GM19043 (cell line): ENCODE results near the gene RANBP3.

Experiments
- ATAC-seq: cut with Tn5 transposase; IDR thresholded peaks from one replicate; pipeline ENCODE4 v1.9.1; 2021; ENCODE audit warnings: low read depth; ENCODE audit not compliant: unreplicated experiment

RANBP3 gene

GRCh38 chr19:5954293-5954692 lies 23.6 kb downstream of the RANBP3 start:
- ATAC-seq, result no peak

- ATAC-seq, result no peak
These were observed 24.2 kb downstream of the RANBP3 start for GRCh38 chr19:5953680-5954213.

DNA sequence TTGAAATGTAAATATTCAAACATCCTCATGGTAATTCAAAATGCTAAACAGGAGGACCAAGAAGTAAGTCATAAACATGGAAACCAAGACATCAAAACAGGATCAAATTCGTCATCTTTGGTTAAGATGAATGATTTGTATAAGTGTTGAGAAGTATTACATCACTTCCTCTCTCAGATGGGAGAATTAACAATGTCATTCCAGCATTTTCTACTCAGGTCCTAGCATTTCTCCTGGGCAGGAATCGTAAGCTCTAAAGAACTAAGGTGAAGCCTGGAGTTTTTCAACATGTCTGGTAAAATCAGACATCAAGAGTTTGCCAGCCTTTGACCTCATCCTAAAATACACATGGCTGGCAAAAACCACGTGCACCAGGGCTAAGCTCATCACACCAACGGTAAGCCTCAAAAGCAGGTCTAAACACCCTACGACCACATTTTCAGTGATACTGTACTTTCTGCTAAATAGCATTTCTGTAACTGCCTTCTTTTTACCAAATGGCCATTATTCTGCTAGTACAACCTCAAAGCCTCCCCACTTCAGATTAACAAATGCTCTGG lies 24.8 kb downstream of the RANBP3 start:
- ATAC-seq, result no peak

DNA sequence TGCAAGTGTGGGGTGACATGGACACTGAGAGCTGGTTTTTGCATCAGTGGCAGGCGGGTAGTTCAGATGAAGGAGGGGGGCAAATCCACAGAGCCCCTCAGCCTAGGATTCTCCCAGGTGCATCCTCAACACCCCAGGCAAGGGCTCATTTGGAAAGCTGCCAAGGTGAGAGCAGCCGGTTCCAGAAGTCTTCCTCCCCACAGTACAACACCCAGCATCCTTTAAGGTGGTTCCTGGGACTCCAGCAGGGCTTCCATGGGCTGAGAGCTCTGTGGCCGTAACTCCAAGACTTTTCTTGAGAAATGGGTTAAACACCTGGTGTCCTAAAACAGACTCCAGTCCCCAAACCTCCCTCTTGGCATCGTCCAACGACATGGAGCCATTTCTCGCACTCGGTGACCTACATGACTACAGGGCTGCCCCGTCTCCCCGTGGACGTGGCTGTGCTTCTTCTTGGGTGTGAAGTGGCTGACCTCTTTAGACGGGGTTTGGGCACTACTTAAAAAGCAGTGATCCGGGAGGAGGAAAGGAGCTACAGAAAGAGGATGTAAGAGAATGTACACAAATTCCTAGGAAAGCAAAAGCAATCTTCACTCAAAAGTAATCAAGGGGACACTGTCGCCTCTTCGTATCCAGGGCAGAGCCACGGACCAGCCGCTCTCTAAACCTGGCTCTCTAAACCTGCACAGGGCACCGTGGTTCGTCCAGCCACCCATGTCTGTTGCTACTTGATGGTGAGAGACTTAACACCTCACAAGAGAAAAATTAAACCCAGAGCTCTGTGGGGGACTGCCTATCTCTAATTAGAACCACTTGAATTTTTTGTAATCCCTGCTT lies 25.5 kb downstream of the RANBP3 start:
- no peak for ATAC-seq

DNA sequence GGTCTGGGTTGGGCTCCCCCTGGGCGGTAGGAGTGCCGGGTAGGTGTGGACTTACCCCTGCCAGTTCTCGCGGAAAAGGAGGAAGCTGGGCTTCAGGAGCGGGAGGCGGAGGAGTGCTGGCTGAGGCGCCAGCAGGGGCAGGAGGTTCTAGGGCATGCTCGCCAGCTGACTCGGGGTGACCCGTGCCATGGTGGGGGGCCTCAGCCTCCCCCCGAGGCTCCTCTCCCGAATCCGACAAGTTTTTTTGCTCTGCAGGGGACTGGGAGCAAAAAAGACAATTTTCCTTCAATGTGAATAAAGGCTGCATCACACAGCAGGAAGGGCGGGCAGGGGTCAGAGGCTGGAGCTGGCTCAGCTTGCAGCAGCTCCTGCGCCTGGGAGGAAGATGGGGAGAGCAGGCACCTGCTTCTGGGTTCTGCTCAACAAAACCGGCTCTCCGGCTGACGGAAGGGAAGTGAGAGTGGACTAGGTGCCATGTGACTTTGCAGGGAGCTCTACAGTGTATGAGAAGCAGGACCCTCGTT lies 26.5 kb downstream of the RANBP3 start:
- ATAC-seq, result no peak

DNA sequence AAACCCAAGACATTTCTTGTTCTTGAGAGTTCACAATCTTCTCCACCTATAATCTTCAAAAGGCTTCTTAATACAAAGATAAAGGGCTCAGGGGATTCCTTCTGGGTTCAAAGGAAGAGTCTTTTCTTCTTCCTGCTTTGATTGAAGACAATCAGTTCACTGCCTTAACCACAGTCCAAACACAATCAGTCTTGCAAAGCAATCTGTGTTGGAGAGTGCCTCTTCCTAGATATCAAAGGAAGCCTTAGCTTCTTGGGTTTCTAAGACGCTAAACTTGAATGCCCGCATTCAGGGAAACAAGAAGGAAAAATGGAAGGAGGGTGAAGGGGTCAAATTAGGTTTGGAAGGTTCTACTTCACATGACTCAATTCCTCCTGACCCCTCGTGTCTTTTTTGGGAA lies 27.2 kb downstream of the RANBP3 start:
- no peak for ATAC-seq

DNA sequence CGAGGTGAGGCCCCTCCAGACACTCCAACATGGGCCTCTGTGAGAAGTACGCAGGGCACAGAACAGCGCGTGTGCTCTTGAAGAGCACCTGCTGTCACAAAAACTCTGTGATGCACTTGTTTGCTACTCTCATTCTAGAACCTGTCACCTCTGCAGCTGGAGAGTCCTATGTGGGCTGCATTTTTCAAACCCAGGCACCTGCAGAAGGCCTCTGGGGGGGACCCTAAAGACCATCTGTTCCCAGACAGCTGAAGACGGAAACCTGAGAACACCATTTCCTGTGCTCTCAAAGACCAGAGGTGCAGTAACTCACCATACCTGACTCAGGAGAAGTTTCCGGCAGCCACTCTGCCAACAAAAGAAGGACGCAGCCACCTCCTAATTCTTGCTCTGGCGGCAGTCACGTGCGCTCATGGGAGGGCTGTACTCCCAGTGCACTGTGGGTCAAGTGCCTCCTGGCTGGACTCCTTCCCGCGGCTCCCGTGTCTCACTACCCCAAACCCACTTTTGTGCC lies 28.1 kb downstream of the RANBP3 start:
- no peak for ATAC-seq

- ATAC-seq, result no peak
These were observed 29.0 kb downstream of the RANBP3 start for GRCh38 chr19:5948752-5949564.

- ATAC-seq, result no peak
These were observed 30.5 kb downstream of the RANBP3 start for GRCh38 chr19:5947435-5947834.

GRCh38 chr19:5943623-5944022 lies 34.3 kb downstream of the RANBP3 start:
- ATAC-seq, result no peak

DNA sequence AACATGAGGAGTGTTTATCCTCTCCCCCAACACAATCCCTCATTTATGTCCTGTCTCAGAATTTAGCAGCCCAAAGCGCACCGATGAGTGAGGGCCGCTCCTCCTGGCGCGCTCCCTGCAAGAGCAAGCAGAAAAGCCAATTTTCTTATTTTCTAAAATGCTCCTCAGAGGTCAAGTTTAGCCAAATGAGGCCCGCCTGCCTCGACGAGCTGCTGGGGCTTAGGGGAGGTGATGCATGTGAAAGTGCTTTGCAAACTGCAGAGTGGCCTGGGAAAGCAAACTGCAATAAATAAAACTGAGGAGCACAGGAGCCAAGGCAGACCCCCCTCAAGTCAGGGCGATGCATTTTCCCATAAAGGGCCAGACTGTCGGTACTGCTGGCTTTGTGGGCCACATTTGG lies 34.9 kb downstream of the RANBP3 start:
- ATAC-seq, result no peak

- ATAC-seq, result no peak
These were observed 36.3 kb downstream of the RANBP3 start for GRCh38 chr19:5941673-5942072.

GRCh38 chr19:5940260-5941208 lies 37.4 kb downstream of the RANBP3 start:
- ATAC-seq, result no peak

DNA sequence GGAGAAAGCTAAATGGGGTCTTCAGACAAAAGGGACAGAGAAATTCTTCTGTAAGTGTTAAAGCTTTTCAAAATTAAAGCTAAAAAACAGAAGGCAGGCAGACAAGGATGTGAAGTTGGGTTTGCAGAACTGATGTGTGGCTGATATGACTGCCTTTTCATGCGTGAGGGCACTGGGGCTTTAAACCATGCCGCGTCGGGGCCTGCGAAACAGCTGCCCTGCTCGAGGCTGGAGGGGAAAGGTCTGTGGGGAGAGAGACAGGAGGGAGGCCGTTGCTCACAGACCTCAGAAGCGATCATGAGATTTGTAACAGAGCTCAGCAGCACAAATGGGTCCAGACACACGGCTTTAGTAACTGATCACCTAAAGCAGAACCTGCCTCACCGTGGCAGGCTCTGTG lies 40.4 kb downstream of the RANBP3 start:
- no peak for ATAC-seq

DNA sequence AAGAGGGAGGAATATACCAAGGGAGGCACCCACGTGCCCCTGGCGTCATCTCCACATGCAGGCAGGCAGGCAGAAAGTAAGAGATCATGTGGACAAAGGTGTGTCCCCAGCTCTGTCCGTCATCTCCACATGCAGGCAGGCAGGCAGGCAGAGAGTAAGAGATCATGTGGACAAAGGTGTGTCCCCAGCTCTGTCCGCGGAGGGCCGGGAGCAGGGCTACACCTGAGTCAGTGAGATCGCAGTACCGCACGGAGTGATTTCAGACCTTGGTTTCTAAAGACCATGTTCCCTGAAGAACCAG lies 41.7 kb downstream of the RANBP3 start:
- ATAC-seq, result no peak

DNA sequence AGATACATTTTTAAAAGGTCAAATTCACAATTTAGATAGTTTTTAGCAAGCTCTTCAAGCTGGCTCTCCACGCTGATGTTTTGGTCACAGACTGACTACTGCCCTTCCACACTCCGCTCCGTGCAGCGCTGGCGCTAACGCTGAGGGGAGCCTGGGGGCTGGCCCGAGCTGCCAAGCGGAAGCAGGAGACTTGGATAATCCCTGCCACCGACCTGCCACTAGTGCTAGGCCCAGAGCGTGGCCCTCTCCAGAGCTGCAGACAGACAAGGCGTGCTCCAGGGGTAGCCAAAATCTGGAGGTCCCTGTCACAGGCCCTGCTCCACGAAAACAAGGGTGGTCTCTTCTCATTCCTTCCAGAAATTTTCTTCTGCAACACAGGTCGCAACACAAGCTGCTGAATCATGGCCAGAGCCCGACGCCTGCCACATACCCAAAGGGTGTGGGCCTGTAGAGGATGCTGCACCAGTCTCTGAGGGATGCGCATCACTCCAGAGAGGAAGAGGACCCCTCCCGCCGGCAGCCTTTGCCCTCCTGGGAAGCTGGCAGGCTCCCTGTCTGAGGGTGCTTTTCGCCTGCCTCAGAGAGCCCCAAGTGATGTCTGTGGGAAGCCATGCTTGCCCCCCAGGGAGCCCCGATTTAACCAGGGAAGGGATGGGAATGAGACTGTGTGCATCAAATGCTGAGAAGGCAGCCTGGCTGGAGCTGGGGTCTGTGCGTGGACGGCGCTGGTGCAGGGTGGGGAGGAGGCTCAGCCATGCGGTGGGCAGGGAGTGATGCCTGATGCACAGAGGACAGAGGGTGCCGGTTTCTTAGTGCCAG lies 42.3 kb downstream of the RANBP3 start:
- no peak for ATAC-seq

GRCh38 chr19:5934774-5935472 lies 43.0 kb downstream of the RANBP3 start:
- ATAC-seq, result no peak

GRCh38 chr19:5934069-5934401 lies 43.9 kb downstream of the RANBP3 start:
- ATAC-seq, result no peak
